ENCODE results near the gene TKTL1. TPM values are rescaled to one million over a fixed set of nuclear protein-coding genes. Genes with fewer than 3 reads are reported as not detected.

The TKTL1 gene
- total and polyA plus RNA-seq, 2 experiments from 2014 or later, result 0.52 TPM; not detected in 1

DNA sequence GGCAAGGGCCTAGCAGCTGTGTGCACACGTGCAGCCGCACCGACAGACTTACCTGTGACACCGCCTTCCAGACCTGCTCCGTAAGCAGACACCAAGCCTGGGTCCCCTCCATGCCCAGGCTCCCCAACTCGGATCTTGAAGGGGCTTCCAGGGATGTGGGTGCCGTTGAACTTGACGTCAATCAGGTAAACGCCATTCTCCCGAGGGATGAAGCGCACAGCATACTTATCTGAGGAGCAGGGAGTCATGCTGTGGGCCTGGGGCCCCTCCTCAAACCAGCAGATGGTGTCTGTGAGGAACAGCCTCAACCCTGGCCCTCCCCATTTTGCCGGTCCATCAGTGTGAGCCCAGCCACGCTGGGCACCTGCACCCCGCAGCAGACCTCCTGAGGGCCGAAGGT lies 54.4 kb downstream of the TKTL1 start:
- WGBS (ENCODE audit: low lambda C conversion rate, missing lambda C conversion rate), result 87% methylated on average over 15 of the region's 15 CpGs
- H3K27ac ChIP-seq, result no peak overlapping the region
- DNase-seq (ENCODE audit: low spot score), result no peak

DNA sequence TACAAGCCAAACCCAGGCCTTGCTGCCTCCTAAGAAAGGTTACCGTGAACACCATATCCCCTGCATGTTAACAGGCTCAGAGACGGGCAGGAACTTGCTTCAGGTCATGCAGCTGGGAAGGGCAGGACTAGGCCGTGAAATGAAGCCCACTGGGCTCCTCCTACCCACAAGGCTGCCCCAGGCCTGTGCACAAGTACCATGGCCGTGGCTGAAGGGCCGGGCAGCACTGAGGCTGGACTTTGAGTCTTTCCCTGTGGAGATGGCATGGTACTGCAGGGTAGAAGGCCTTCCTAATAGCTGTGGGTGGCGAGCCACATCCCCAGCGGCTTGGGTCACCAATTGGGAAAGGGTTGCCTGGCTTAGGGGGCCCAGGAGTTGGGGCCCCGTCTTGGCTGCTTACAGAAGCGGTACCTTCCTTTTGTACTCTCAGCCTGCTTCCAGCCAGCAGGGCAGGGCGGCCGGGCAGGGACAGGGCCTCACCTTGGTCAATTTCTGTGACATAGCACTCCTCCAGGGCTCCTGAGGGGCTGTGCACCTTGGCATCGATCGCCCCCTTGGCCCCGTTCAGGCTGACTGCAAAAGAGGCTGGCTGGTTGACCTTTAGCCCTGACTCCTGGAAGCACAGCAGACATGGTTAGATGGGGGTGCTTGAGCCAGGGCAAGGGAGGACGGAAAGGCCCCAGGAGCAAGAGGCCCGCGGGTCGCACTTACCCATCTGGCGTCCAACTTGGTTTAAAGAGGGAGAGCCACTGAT lies 55.0 kb downstream of the TKTL1 start:
- DNase-seq (ENCODE audit: low spot score), result no peak
- Histone ChIP-seq H4K20me1 (ENCODE audit: insufficient read depth, poor library complexity, severe bottlenecking) (peaks cover 4% of the 10 kb centered on the region), H3K9me3 (ENCODE audit: low read depth) (no peaks in the 10 kb centered on the region), H2AFZ (no peak overlapping the region), H3K4me1 (ENCODE audit: insufficient read depth) (no peaks in the 10 kb centered on the region), H3K27ac (no peak overlapping the region), H3K4me3 (no peak overlapping the region), H3K79me2 (no peaks in the 10 kb centered on the region), H3K36me3 (replicated peaks; ENCODE audit: insufficient read depth, low read depth) (no peaks in the 10 kb centered on the region), H3K27me3 (no peaks in the 10 kb centered on the region), H3K4me2 (no peak overlapping the region), H3K9me2 (replicated peaks; ENCODE audit: insufficient read depth) (no peaks in the 10 kb centered on the region)
- 89% methylated on average over 19 of the region's 19 CpGs for WGBS (ENCODE audit: low lambda C conversion rate, missing lambda C conversion rate)
- no peak for TF ChIP-seq EZH2phosphoT487 (IDR thresholded peaks at IDR 0.05; ENCODE audit: low read depth, severe bottlenecking, unreplicated experiment)
- TF ChIP-seq EZH2 (IDR thresholded peaks at IDR 0.05; ENCODE audit: borderline replicate concordance), result no peak
- TF ChIP-seq, protein P1, sequence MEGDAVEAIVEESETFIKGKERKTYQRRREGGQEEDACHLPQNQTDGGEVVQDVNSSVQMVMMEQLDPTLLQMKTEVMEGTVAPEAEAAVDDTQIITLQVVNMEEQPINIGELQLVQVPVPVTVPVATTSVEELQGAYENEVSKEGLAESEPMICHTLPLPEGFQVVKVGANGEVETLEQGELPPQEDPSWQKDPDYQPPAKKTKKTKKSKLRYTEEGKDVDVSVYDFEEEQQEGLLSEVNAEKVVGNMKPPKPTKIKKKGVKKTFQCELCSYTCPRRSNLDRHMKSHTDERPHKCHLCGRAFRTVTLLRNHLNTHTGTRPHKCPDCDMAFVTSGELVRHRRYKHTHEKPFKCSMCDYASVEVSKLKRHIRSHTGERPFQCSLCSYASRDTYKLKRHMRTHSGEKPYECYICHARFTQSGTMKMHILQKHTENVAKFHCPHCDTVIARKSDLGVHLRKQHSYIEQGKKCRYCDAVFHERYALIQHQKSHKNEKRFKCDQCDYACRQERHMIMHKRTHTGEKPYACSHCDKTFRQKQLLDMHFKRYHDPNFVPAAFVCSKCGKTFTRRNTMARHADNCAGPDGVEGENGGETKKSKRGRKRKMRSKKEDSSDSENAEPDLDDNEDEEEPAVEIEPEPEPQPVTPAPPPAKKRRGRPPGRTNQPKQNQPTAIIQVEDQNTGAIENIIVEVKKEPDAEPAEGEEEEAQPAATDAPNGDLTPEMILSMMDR (IDR thresholded peaks at IDR 0.05; ENCODE audit: poor library complexity), result no peak

More for the DNA sequence above, 54.4 kb downstream of the TKTL1 start:
- Histone ChIP-seq H3K4me2 (no peak overlapping the region), H3K4me1 (ENCODE audit: insufficient read depth) (no peaks in the 10 kb centered on the region), H2AFZ (no peak overlapping the region), H3K4me3 (no peak overlapping the region), H3K27me3 (no peaks in the 10 kb centered on the region), H4K20me1 (ENCODE audit: insufficient read depth, poor library complexity, severe bottlenecking) (peaks cover under 1% of the 10 kb centered on the region), H3K9me2 (replicated peaks; ENCODE audit: insufficient read depth) (no peaks in the 10 kb centered on the region), H3K36me3 (replicated peaks; ENCODE audit: insufficient read depth, low read depth) (no peaks in the 10 kb centered on the region), H3K9me3 (ENCODE audit: low read depth) (no peaks in the 10 kb centered on the region), H3K79me2 (no peaks in the 10 kb centered on the region)
- TF ChIP-seq EZH2 (IDR thresholded peaks at IDR 0.05; ENCODE audit: borderline replicate concordance), result no peak

DNA sequence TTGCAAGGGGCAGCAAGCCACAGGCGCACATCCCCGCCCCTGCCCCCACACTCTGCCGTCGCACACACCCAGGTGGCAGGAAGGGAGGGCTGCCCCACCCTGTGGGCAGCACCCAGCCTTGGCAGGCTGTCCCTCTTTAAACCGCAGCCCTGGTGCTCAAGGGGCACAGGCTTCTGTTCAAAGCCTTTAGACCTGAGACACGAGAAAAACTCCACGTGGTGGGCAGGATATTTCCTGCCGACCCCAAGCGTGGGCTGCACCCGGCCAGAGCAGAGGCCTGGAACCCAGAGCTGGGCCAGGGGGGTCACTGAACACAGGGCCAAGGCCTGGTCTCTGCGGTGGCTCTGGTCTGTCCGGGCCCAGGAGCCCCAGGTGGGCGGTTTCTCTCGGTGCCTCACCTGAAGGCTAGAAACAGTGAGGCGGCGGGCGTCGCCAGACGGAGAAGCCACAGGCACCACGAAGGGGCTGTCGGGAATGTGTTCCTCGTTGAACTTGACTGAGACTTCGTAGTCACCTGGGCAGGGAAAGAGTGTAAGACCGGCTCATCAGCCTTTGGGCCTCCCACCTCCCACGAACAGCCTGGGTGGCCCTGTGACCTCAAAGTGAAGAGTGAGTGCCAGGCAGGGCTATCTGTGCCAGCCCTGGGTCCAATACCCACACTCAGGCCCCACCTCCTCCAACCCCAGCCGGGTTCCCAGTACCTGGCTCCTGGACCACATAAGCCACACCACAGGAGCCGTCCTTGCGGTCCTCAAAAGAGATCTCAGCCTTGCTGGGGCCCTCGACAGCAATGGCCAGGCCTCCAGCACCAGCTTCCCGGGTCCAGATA lies 55.8 kb downstream of the TKTL1 start:
- Histone ChIP-seq H3K4me2 (no peak overlapping the region), H3K9me3 (ENCODE audit: low read depth) (no peaks in the 10 kb centered on the region), H3K27me3 (no peaks in the 10 kb centered on the region), H3K36me3 (replicated peaks; ENCODE audit: insufficient read depth, low read depth) (no peaks in the 10 kb centered on the region), H3K79me2 (no peaks in the 10 kb centered on the region), H3K9me2 (replicated peaks; ENCODE audit: insufficient read depth) (no peaks in the 10 kb centered on the region), H4K20me1 (ENCODE audit: insufficient read depth, poor library complexity, severe bottlenecking) (peaks cover 4% of the 10 kb centered on the region), H3K4me3 (no peak overlapping the region), H2AFZ (no peak overlapping the region), H3K27ac (no peak overlapping the region), H3K4me1 (ENCODE audit: insufficient read depth) (no peaks in the 10 kb centered on the region)
- WGBS (ENCODE audit: low lambda C conversion rate, missing lambda C conversion rate), result 89% methylated on average over 29 of the region's 30 CpGs
- DNase-seq (ENCODE audit: low spot score), result no peak
- no peak for TF ChIP-seq EZH2 (IDR thresholded peaks at IDR 0.05; ENCODE audit: borderline replicate concordance)
- no peak for TF ChIP-seq EZH2phosphoT487 (IDR thresholded peaks at IDR 0.05; ENCODE audit: low read depth, severe bottlenecking, unreplicated experiment)
- TF ChIP-seq, protein P1 (IDR thresholded peaks at IDR 0.05; ENCODE audit: poor library complexity), result no peak

DNA sequence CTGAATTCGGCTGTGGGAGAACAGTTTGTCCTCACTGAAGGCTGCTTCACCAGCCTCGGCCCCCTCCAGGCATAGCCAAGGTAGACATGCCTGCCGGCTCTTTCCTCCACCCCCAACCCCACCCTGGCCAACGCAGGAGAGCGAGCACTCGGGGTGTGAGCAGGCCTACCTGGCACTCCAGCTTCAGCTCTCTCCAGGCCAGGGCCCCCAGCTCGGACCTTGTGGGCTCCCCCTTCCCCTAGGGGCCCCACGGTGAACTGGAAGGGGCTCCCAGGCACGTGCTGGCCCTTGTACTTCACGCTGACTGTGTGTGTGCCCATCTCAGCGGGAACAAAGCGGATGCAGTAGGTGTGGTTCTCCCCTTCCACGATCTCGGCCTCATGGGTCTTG lies 56.4 kb downstream of the TKTL1 start:
- Histone ChIP-seq H3K9me2 (replicated peaks; ENCODE audit: insufficient read depth) (no peaks in the 10 kb centered on the region), H3K4me1 (ENCODE audit: insufficient read depth) (no peaks in the 10 kb centered on the region), H3K27me3 (no peaks in the 10 kb centered on the region), H3K9me3 (ENCODE audit: low read depth) (no peaks in the 10 kb centered on the region), H2AFZ (no peak overlapping the region), H3K79me2 (no peaks in the 10 kb centered on the region), H4K20me1 (ENCODE audit: insufficient read depth, poor library complexity, severe bottlenecking) (peaks cover 7% of the 10 kb centered on the region), H3K4me2 (no peak overlapping the region), H3K27ac (no peak overlapping the region), H3K36me3 (replicated peaks; ENCODE audit: insufficient read depth, low read depth) (no peaks in the 10 kb centered on the region), H3K4me3 (no peak overlapping the region)
- TF ChIP-seq, protein P1 (IDR thresholded peaks at IDR 0.05; ENCODE audit: poor library complexity), result no peak
- TF ChIP-seq EZH2 (IDR thresholded peaks at IDR 0.05; ENCODE audit: borderline replicate concordance) (no peak), EZH2phosphoT487 (IDR thresholded peaks at IDR 0.05; ENCODE audit: low read depth, severe bottlenecking, unreplicated experiment) (no peak)
- WGBS (ENCODE audit: low lambda C conversion rate, missing lambda C conversion rate), result 91% methylated on average over 13 of the region's 14 CpGs
- DNase-seq (ENCODE audit: low spot score), result no peak
